HG03039 (cell line): Measurements from ENCODE around the gene TTLL3.

Experiments used
- ATAC-seq: cut with Tn5 transposase; IDR thresholded peaks from one replicate; pipeline ENCODE4 v1.9.1; 2021; ENCODE audit warnings: mild to moderate bottlenecking, moderate library complexity; ENCODE audit not compliant: unreplicated experiment

Gene TTLL3

GRCh38 chr3:9804996-9805395 lies 5.1 kb upstream of the TTLL3 start:
- no peak for ATAC-seq

GRCh38 chr3:9806137-9806536 lies 3.9 kb upstream of the TTLL3 start:
- ATAC-seq: no peak

- ATAC-seq: no peak
Measured at GRCh38 chr3:9806688-9807589, 3.1 kb upstream of the TTLL3 start.

- no peak for ATAC-seq
Measured at GRCh38 chr3:9807981-9808344, 2.1 kb upstream of the TTLL3 start.

- ATAC-seq: peak; percentile 34
Measured at GRCh38 chr3:9808345-9809037, 1.6 kb upstream of the TTLL3 start.

GRCh38 chr3:9809239-9809614 lies 835 bp upstream of the TTLL3 start:
- ATAC-seq: no peak

- ATAC-seq: no peak
Measured at GRCh38 chr3:9810433-9810770, 340 bp downstream of the TTLL3 start.

GRCh38 chr3:9810846-9811245 lies 784 bp downstream of the TTLL3 start:
- ATAC-seq: no peak

GRCh38 chr3:9812870-9813483 lies 2.9 kb downstream of the TTLL3 start:
- ATAC-seq: no peak

GRCh38 chr3:9815986-9816385 lies 5.9 kb downstream of the TTLL3 start:
- no peak for ATAC-seq

- no peak for ATAC-seq
Measured at GRCh38 chr3:9817436-9817835, 7.4 kb downstream of the TTLL3 start.

- ATAC-seq: no peak
Measured at GRCh38 chr3:9818666-9819335, 8.7 kb downstream of the TTLL3 start.

GRCh38 chr3:9820543-9820942 lies 10.5 kb downstream of the TTLL3 start:
- ATAC-seq: no peak

GRCh38 chr3:9820946-9821345 lies 10.9 kb downstream of the TTLL3 start:
- no peak for ATAC-seq

GRCh38 chr3:9825451-9826040 lies 15.5 kb downstream of the TTLL3 start:
- no peak for ATAC-seq

- no peak for ATAC-seq
Measured at GRCh38 chr3:9826815-9827573, 16.9 kb downstream of the TTLL3 start.

GRCh38 chr3:9828801-9829755 lies 19.0 kb downstream of the TTLL3 start:
- no peak for ATAC-seq

GRCh38 chr3:9831253-9831652 lies 21.2 kb downstream of the TTLL3 start:
- no peak for ATAC-seq

- no peak for ATAC-seq
Measured at GRCh38 chr3:9833078-9833477, 23.0 kb downstream of the TTLL3 start.
